Suppressor macrophage treated with lipopolysaccharide for 4 hours (primary cell): ENCODE measurements around the gene ZNF789.
"Not testable (repeated sequence)": the region's sequence is repeated elsewhere in the genome, so short reads cannot be mapped to it uniquely, and the experiment has no call there.

Source experiments
- DNase-seq: peaks from one replicate; pipeline ENCODE4 v3.0.0-alpha.2; 2020

Gene ZNF789

DNA sequence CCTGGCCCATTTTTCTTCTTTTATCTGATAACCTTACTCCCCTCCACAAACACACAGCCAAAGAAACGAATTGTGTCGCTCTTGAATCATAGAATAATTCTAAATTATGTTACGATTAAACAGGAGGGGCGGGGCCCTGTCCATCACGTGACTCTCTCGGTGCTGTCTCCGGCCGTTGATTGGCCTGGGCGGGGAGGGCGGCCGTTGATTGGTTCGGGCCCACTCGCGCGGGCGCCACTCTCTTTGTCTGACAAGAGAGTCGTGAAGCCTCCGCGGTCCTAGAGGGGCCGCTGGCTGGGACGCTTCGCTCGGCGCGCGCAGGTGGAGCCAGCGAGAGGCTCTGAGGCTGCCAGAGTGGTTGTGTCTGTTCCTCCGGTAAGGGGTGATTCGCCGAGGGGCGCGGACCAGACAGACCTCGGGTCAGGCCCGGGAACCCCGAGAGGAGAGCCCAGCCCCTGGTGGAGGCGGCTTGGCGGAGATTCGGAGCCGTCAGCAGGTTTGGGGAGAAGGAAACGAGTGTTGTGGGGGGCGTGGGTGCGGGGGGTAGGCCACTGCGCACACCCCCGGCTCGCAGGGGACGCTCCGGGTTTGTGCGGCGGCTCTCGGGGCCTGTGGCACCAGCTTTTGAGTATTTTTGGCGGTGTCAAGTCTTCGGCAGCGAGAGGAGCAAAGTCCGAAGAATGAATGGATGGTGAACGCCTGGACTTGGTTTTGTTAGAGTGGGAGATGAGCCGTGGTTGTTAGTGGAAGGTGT lies at the start of gene ZNF789:
Gene ZNF789 (plus strand): TSS at position 330 of the 754 bp plus-strand sequence. CDS start 3,567 bp downstream, outside the sequence.
- DNase-seq = peak; percentile 98

- no peak for DNase-seq
These were observed 47.6 kb upstream of the ZNF789 start for GRCh38 chr7:99424932-99425730.

DNA sequence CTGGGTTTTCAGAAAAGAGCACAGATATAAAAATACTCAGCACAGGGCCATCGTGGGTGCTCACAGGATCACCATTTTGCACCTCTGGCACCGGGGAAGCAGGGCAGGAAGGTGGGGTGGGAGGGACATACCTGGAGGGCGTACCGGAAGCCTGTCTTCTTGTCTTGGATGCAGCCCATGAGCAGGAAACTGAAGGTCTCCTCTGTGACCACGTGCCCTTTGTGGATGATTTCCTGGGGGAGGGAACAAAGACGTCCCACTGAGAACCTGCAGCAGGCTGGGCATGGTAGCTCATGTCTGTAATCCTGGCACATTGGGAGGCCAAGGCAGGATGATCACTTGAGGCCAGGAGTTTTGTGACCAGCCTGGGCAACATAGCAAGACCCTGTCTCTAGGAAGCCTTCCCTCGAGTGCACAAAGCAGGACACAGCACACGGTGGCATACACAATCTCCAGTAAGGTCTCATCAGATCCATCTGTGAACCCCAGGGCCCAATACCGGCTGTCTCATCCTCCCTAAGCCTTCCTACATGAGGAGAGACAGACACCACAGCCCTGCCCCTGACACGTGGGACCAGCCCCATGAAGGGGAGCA lies 43.6 kb upstream of the ZNF789 start:
- no peak for DNase-seq

GRCh38 chr7:99429756-99430155 lies 42.9 kb upstream of the ZNF789 start:
- no peak for DNase-seq

DNA sequence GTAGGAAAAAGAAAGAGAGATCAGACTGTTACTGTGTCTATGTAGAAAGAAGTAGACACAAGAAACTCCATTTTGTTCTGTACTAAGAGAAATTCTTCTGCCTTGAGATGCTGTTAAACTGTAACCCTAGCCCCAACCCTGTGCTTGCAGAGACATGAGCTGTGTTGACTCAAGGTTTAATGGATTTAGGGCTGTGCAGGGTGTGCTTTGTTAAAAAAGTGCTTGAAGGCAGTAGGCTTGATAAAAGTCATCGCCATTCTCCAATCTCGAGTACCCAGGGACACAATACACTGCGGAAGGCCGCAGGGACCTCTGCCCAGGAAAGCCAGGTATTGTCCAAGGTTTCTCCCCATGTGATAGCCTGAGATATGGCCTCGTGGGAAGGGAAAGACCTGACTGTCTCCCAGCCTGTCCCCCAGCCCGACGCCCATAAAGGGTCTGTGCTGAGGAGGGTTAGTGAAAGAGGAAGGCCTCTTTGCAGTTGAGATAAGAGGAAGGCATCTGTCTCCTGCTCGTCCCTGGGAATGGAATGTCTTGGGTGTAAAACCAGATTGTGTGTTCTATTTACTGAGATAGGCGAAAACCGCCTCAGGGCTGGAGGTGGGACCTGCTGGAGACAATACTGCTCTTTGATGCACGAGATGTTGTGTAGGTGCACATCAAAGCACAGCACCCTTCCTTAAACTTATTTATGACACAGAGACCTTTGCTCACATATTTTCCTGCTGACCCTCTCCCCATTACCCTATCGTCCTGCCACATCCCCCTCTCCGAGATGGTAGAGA lies 40.7 kb upstream of the ZNF789 start:
- not testable (repeated sequence) for DNase-seq

DNA sequence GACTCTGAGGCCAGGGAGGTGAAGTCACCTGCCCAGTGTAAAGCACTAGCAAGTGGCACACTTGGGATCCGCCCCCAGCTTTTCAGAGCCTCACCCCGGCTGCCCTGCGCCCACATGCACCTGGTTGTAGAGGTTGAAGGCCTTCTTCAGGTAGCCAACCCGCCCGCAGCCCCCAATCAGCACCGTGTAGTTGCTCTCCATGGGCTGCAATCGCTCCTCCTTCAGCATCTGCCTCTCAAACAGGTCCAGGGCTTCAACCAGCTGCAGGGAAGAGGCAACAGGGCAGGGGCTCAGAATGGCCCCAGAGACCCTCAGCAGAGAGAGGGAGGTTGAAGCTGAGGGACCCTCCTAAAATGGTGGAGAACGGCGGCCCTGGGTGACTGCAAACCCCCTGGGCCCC lies 39.5 kb upstream of the ZNF789 start:
- no peak for DNase-seq

GRCh38 chr7:99437946-99438572 lies 34.6 kb upstream of the ZNF789 start:
- DNase-seq = no peak

- DNase-seq = peak; percentile 97
These were observed 33.9 kb upstream of the ZNF789 start, which contains the start of the genes CPSF4 and PTCD1 for GRCh38 chr7:99438573-99439480. TSS of gene CPSF4 (plus strand) at chr7:99438943. CDS start at chr7:99439083, 140 bp downstream. TSS of gene PTCD1 (minus strand) at chr7:99438798. CDS start at chr7:99435242, 3,556 bp downstream.

DNA sequence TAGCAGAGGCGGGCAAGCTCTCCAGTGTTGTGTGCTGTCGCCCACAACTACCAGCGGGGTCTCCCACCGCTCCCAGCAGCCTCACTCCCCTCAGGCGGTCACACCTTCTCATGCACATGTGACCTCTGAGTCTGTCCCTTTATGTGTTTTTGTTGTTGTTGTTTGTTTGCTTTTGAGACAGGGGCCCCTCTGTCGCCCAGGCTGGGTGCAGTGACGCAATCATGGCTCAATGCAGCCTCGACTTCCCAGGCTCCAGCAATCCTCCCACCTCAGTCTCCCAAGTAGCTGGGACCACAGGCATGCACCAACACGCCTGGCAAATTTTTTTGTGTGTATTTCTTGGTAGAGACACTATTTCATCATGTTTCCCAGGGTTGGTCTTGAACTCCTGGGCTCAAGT lies 32.5 kb upstream of the ZNF789 start:
- no peak for DNase-seq

GRCh38 chr7:99446096-99446495 lies 26.6 kb upstream of the ZNF789 start:
- no peak for DNase-seq

- DNase-seq = no peak
These were observed 24.7 kb upstream of the ZNF789 start for GRCh38 chr7:99447943-99448342.

GRCh38 chr7:99448855-99449254 lies 23.8 kb upstream of the ZNF789 start:
- no peak for DNase-seq

DNA sequence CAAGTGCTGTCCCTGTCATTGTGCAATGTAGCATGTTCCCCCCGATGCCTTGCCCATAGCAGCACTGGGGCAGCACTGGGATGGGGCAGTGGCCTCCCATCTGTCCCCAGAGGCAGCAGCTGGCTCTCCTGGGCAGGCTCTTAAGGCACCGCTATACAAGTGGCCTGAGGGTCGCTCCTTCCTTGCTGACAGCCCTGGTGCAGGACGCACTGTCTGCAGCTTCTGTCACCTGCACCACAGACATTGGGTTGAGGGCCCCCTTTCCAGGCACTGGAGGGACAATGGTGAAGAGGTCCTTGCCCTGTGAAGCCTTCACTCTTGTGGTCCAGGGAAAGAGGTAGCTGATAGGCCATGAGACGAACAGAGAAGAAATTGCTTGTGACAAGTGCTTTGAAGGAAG lies 23.4 kb upstream of the ZNF789 start:
- DNase-seq = no peak

DNA sequence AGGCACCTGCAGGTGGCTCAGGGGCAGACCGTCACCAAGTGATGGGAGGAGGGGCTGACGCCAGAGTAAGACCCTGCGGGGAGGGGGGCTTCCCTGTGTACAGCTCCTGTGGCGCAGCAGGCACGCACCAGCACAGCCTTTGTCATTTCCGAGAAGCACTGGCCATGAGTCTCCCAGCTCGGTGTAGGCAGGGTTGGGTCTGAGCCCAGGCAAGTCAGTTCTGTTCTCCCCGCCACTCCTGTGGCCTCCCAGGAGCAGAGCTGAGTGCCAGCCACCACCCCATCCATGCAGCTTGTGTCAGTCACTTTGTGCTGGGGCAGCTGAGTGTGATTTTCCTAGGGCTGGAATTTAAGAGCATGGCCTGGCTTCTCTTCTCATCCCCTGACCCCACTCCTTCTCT lies 20.8 kb upstream of the ZNF789 start:
- no peak for DNase-seq

- no peak for DNase-seq
These were observed 20.1 kb upstream of the ZNF789 start for GRCh38 chr7:99452541-99452940.

DNA sequence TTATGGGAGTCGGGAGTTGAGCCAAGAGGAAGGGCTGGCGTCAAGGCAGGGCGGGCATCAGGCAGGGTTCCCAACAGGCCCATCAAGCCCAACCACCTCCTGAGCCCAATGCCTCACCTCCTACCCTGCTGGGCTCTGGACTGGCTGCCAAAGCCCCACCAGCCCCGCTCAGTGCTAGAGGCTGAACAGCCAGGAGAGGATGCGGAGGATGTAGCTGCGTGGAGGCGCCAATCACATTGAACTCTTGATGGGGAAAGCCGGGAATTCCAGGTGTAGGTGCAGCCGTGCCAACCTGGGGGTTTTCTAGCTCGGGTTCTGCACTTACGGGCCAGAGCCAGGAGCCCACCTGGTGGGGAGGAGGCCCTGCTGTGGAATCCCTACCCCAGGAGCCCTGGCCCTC lies 19.6 kb upstream of the ZNF789 start:
- no peak for DNase-seq

DNA sequence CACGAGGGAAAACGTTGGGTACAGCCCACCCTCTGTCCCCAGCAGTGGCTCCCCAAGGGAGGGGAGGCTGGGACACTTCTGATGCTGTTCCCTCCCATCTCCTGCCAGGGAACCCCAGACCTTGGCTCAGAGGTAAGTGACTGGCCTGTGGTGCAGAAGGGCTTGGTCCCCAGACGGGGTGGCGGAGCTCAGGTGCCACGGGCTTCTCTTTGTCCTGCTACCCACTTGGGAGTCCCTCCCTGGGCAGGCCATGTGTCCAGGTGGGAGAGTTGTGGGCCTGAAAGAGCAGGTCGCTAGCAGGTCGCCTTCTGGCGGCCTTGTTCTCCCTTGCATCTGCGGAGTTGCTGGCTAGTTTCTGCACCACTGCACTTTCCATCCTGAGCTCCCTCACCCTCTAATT lies 16.8 kb upstream of the ZNF789 start:
- no peak for DNase-seq

DNA sequence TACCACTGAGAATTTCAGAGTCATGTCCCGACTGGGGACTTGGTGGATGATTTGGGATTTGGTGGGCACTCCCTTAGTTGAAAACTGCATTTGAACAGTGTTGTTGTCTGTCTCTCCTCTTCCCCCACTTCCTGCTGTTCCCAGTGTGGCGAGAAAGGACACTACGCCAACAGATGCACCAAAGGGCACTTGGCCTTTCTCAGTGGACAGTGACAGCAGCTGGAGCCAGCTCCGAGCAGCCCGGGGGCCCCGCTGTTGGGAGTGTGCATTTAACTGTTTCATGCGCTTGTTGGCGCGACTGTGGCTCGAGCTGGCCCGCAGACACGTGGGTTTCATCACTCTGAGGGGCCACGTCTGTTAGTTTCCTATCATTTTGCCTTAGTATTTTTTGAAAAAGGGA lies 16.4 kb upstream of the ZNF789 start:
- no peak for DNase-seq

- DNase-seq = no peak
These were observed 15.5 kb upstream of the ZNF789 start for GRCh38 chr7:99457050-99457649.

GRCh38 chr7:99457650-99458493 lies 14.8 kb upstream of the ZNF789 start:
- DNase-seq = no peak
